ENCODE results near the gene BACH1.

- TF ChIP-seq POLR2A (IDR thresholded peaks at IDR 0.05; ENCODE audit: low read length) (no peak), GATA1 (IDR thresholded peaks at IDR 0.05; ENCODE audit: low read depth, low read length) (no peak)
These were observed 17.5 kb downstream of the BACH1 start for GRCh38 chr21:29316029-29316742.

Measured in erythroblast (primary cell).